DOHH2 (cell line): ENCODE results near the gene FAM156A.

Source experiments
- CTCF ChIP-seq: fragments of 200-600 bp; sonication (generic); IDR thresholded peaks from one replicate; pipeline ENCODE4 v1.5.1; 2014; ENCODE audit warnings: antibody characterized with exemption, mild to moderate bottlenecking, low read depth, low read length; ENCODE audit not compliant: poor library complexity, severe bottlenecking
- EZH2phosphoT487 ChIP-seq: fragments of 200-600 bp; sonication (generic); IDR thresholded peaks from 2 replicates; pipeline ENCODE4 v1.6.1; 2017; ENCODE audit warnings: borderline replicate concordance, mild to moderate bottlenecking, antibody characterized with exemption, low read length, moderate library complexity, mixed read lengths

- no peak for TF ChIP-seq CTCF
- no peak for TF ChIP-seq EZH2phosphoT487
Observed at GRCh38 chrX:52983321-52984000, 25.1 kb upstream of the FAM156A start.
